Erythroblast (primary cell): ENCODE data around the gene CGB2.
"Not testable (repeated sequence)": the region's sequence is repeated elsewhere in the genome, so short reads cannot be mapped to it uniquely, and the experiment has no call there.

Experiments
- DNase-seq, 2 experiments: peaks; one replicate each; lab custom pipeline; 2025; lab: John Stamatoyannopoulos, UW
- GATA1 ChIP-seq: IDR thresholded peaks from 2 replicates; pipeline ENCODE4 v1.6.1; 2011; ENCODE audit warnings: low read depth, mild to moderate bottlenecking, control low read depth, low read length, moderate library complexity
- POLR2A ChIP-seq: IDR thresholded peaks from 2 replicates; pipeline ENCODE4 v1.6.1; 2011; ENCODE audit warnings: mild to moderate bottlenecking, low read length

CGB2 gene

GRCh38 chr19:49017666-49018351 is 13.9 kb upstream of the CGB2 start:
- TF ChIP-seq POLR2A (peak; percentile 34), GATA1 (no peak)
- DNase-seq = peak in 1 of 2 experiments; percentile 67

GRCh38 chr19:49018388-49019241 is 13.1 kb upstream of the CGB2 start:
- DNase-seq = not testable (repeated sequence)

- TF ChIP-seq POLR2A (no peak), GATA1 (no peak)
- DNase-seq = peak in 1 of 2 experiments; percentile 71
These were observed 12.3 kb upstream of the CGB2 start for GRCh38 chr19:49019242-49019932.

GRCh38 chr19:49020342-49020741 is 11.3 kb upstream of the CGB2 start:
- TF ChIP-seq GATA1 (no peak), POLR2A (no peak)
- DNase-seq = no peak

- TF ChIP-seq POLR2A (no peak), GATA1 (no peak)
- no peak for DNase-seq
These were observed 10.5 kb upstream of the CGB2 start for GRCh38 chr19:49020931-49021895.

- no peak for DNase-seq
- TF ChIP-seq GATA1 (no peak), POLR2A (no peak)
These were observed 9.6 kb upstream of the CGB2 start for GRCh38 chr19:49022116-49022515.

GRCh38 chr19:49024233-49024632 is 7.5 kb upstream of the CGB2 start, which contains the start of gene CGB3:
Gene CGB3 (minus strand): TSS chr19:49024333. CDS start chr19:49023971, 362 bp downstream.
- not testable (repeated sequence) for DNase-seq

- DNase-seq = not testable (repeated sequence)
These were observed 6.6 kb upstream of the CGB2 start for GRCh38 chr19:49025088-49025487.

- not testable (repeated sequence) for DNase-seq
These were observed 6.1 kb upstream of the CGB2 start for GRCh38 chr19:49025599-49025998.

GRCh38 chr19:49028686-49029085 is 3.0 kb upstream of the CGB2 start:
- not testable (repeated sequence) for DNase-seq

GRCh38 chr19:49029749-49030148 is 1.9 kb upstream of the CGB2 start:
- not testable (repeated sequence) for DNase-seq

- not testable (repeated sequence) for DNase-seq
These were observed 1.4 kb upstream of the CGB2 start for GRCh38 chr19:49030323-49030722.

GRCh38 chr19:49036815-49037214 is 5.1 kb downstream of the CGB2 start, which contains the start of gene CGB1:
Gene CGB1 (minus strand): TSS chr19:49036895. CDS start chr19:49036711, 184 bp downstream.
- peak; percentile 75 to 76 for DNase-seq

GRCh38 chr19:49038111-49038510 is 6.4 kb downstream of the CGB2 start:
- not testable (repeated sequence) for DNase-seq

GRCh38 chr19:49038557-49039276 is 7.0 kb downstream of the CGB2 start:
- not testable (repeated sequence) for DNase-seq

- DNase-seq = not testable (repeated sequence)
These were observed 8.0 kb downstream of the CGB2 start for GRCh38 chr19:49039736-49040135.
